HEK293T (cell line): ENCODE results near the gene NSMCE1.

Source experiments
- ARNT ChIP-seq: fragments of 450-650 bp; IDR thresholded peaks from 2 replicates; pipeline ENCODE4 v1.6.1; 2017; ENCODE audit warnings: mild to moderate bottlenecking
- BHLHE40 ChIP-seq: fragments of 450-650 bp; IDR thresholded peaks from 2 replicates; pipeline ENCODE4 v1.6.1; 2016; ENCODE audit warnings: mild to moderate bottlenecking, moderate library complexity, borderline replicate concordance
- ELF4 ChIP-seq: fragments of 450-650 bp; IDR thresholded peaks from 2 replicates; pipeline ENCODE4 v1.6.1; 2017; ENCODE audit warnings: antibody characterized with exemption
- FOXK2 ChIP-seq: fragments of 450-650 bp; IDR thresholded peaks from 2 replicates; pipeline ENCODE4 v1.6.1; 2016; ENCODE audit warnings: mild to moderate bottlenecking
- FOXM1 ChIP-seq: fragments of 450-650 bp; IDR thresholded peaks from 2 replicates; pipeline ENCODE4 v1.6.1; 2017; ENCODE audit warnings: mild to moderate bottlenecking, borderline replicate concordance
- HDGF ChIP-seq: fragments of 450-650 bp; IDR thresholded peaks from 2 replicates; pipeline ENCODE4 v1.6.1; 2017; ENCODE audit warnings: antibody characterized with exemption, borderline replicate concordance
- LEF1 ChIP-seq: fragments of 450-650 bp; IDR thresholded peaks from 2 replicates; pipeline ENCODE4 v1.6.1; 2017; ENCODE audit warnings: mild to moderate bottlenecking, borderline replicate concordance
- NFRKB ChIP-seq: fragments of 450-650 bp; IDR thresholded peaks from 2 replicates; pipeline ENCODE4 v1.6.1; 2016; ENCODE audit warnings: mild to moderate bottlenecking, moderate library complexity
- SP1 ChIP-seq: fragments of 450-650 bp; IDR thresholded peaks from 2 replicates; pipeline ENCODE4 v1.6.1; 2017
- SUZ12 ChIP-seq: fragments of 450-650 bp; IDR thresholded peaks from 2 replicates; pipeline ENCODE4 v1.6.1; 2016; ENCODE audit warnings: mild to moderate bottlenecking
- TARDBP ChIP-seq: fragments of 450-650 bp; IDR thresholded peaks from 2 replicates; pipeline ENCODE4 v1.6.1; 2016
- ZNF384 ChIP-seq: fragments of 450-650 bp; IDR thresholded peaks from 2 replicates; pipeline ENCODE4 v1.6.1; 2016

GRCh38 chr16:27254262-27254811 lies 14.2 kb downstream of the NSMCE1 start:
- TF ChIP-seq NFRKB (no peak), ELF4 (no peak), SP1 (no peak), BHLHE40 (no peak), TARDBP (no peak), HDGF (no peak), ARNT (no peak), FOXK2 (no peak), SUZ12 (no peak), ZNF384 (no peak), FOXM1 (no peak), LEF1 (no peak)
